Ishikawa (cell line): ENCODE results near the gene PLEKHB1.

Experiments
- CEBPB ChIP-seq: IDR thresholded peaks from 2 replicates; pipeline ENCODE4 v1.6.1; 2012
- CREB1 ChIP-seq: IDR thresholded peaks from 2 replicates; pipeline ENCODE4 v1.6.1; 2012; ENCODE audit warnings: low read depth
- EGR1 ChIP-seq: IDR thresholded peaks from 2 replicates; pipeline ENCODE4 v1.6.1; 2012
- EP300 ChIP-seq: IDR thresholded peaks from 2 replicates; pipeline ENCODE4 v1.6.1; 2012; ENCODE audit warnings: borderline replicate concordance
- FOXM1 ChIP-seq: IDR thresholded peaks from 2 replicates; pipeline ENCODE4 v1.6.1; 2012; ENCODE audit warnings: low read depth, borderline replicate concordance
- MAX ChIP-seq: IDR thresholded peaks from 2 replicates; pipeline ENCODE4 v1.6.1; 2012
- NFIC ChIP-seq: IDR thresholded peaks from 2 replicates; pipeline ENCODE4 v1.6.1; 2012
- RAD21 ChIP-seq: IDR thresholded peaks from 2 replicates; pipeline ENCODE4 v1.6.1; 2012; ENCODE audit warnings: low read depth
- REST ChIP-seq: IDR thresholded peaks from 2 replicates; pipeline ENCODE4 v1.6.1; 2012; ENCODE audit warnings: low read depth, mild to moderate bottlenecking
- TAF1 ChIP-seq: IDR thresholded peaks from 2 replicates; pipeline ENCODE4 v1.6.1; 2012; ENCODE audit warnings: low read depth, mild to moderate bottlenecking
- TCF12 ChIP-seq: IDR thresholded peaks from 2 replicates; pipeline ENCODE4 v1.6.1; 2012; ENCODE audit warnings: low read depth
- TEAD4 ChIP-seq: IDR thresholded peaks from 2 replicates; pipeline ENCODE4 v1.6.1; 2012
- USF1 ChIP-seq: IDR thresholded peaks from 2 replicates; pipeline ENCODE4 v1.6.1; 2012
- YY1 ChIP-seq: IDR thresholded peaks from 2 replicates; pipeline ENCODE4 v1.6.1; 2012; ENCODE audit warnings: low read depth
- ZBTB7A ChIP-seq: IDR thresholded peaks from 2 replicates; pipeline ENCODE4 v1.6.1; 2012; ENCODE audit warnings: low read depth

Gene PLEKHB1

GRCh38 chr11:73629907-73630306, 16.5 kb upstream of the PLEKHB1 start:
- TF ChIP-seq NFIC (no peak), CREB1 (no peak), TCF12 (no peak), REST (no peak), EP300 (no peak), MAX (no peak), TEAD4 (no peak), TAF1 (no peak), RAD21 (no peak), FOXM1 (no peak), USF1 (no peak), YY1 (no peak), CEBPB (no peak), ZBTB7A (no peak), EGR1 (no peak)

GRCh38 chr11:73632996-73633395, 13.4 kb upstream of the PLEKHB1 start:
- TF ChIP-seq RAD21 (no peak), TAF1 (no peak), EGR1 (no peak), ZBTB7A (no peak), NFIC (no peak), REST (no peak), FOXM1 (no peak), MAX (no peak), CEBPB (no peak), YY1 (no peak), TCF12 (no peak), CREB1 (no peak), EP300 (no peak)

GRCh38 chr11:73633999-73634398, 12.4 kb upstream of the PLEKHB1 start:
- no peak for TF ChIP-seq NFIC
- no peak for TF ChIP-seq RAD21
- TF ChIP-seq USF1: no peak
- no peak for TF ChIP-seq CEBPB
- TF ChIP-seq YY1: no peak
- TF ChIP-seq TEAD4: no peak
- TF ChIP-seq CREB1: no peak
- TF ChIP-seq REST: no peak
- no peak for TF ChIP-seq TAF1
- no peak for TF ChIP-seq TCF12
- no peak for TF ChIP-seq ZBTB7A
- no peak for TF ChIP-seq EGR1
- no peak for TF ChIP-seq MAX
- TF ChIP-seq FOXM1: no peak

GRCh38 chr11:73635721-73636120, 10.7 kb upstream of the PLEKHB1 start:
- no peak for TF ChIP-seq YY1
- no peak for TF ChIP-seq FOXM1
- no peak for TF ChIP-seq TCF12
- TF ChIP-seq NFIC: no peak
- no peak for TF ChIP-seq EP300
- no peak for TF ChIP-seq CREB1
- TF ChIP-seq CEBPB: no peak
- TF ChIP-seq USF1: no peak
- TF ChIP-seq MAX: no peak
- no peak for TF ChIP-seq TEAD4
